Psoas muscle (tissue), 8 donors: ENCODE measurements around the gene PLAC1. TPM values are rescaled to one million over a fixed set of nuclear protein-coding genes. Genes with fewer than 3 reads are reported as not detected.

ENCODE experiments used
- ATAC-seq, 4 donors: fragments of 200-7000 bp; cut with Tn5 transposase; one replicate each; pipeline ENCODE4 v1.9.1; 2020; ENCODE audit warnings: moderate library complexity in 3 of 4, mild to moderate bottlenecking in 2 of 4
- DNase-seq, 2 donors: peaks; one replicate each; pipeline ENCODE4 v3.0.0-alpha.2; 2020
- H3K27ac ChIP-seq: fragments of 200-600 bp; one replicate; pipeline ENCODE4 v1.8.0; 2022
- H3K27me3 ChIP-seq, 3 donors: fragments of 200-600 bp in 1 of 3; one replicate each; pipeline versions ENCODE4 v1.6.1 to v1.8.0; 2013 to 2022; ENCODE audit warnings: low read length in 2 of 3, mild to moderate bottlenecking in 2 of 3, moderate library complexity in 1 of 3; ENCODE audit not compliant: insufficient read depth in 3 of 3
- H3K36me3 ChIP-seq, 2 donors: fragments of 200-600 bp in 1 of 2; one replicate each; pipeline versions ENCODE4 v1.6.1 to v1.8.0; 2013 to 2022; ENCODE audit warnings: low read depth in 1 of 2, mild to moderate bottlenecking in 1 of 2, moderate library complexity in 1 of 2; ENCODE audit not compliant: insufficient read depth in 1 of 2
- H3K4me1 ChIP-seq: fragments of 200-600 bp; one replicate; pipeline ENCODE4 v1.8.0; 2022
- H3K4me3 ChIP-seq: fragments of 200-600 bp; one replicate; pipeline ENCODE4 v1.8.0; 2022; ENCODE audit warnings: mild to moderate bottlenecking
- H3K9me3 ChIP-seq: fragments of 200-600 bp; one replicate; pipeline ENCODE4 v1.8.0; 2022
- CTCF ChIP-seq: fragments of 200-600 bp; IDR thresholded peaks from one replicate; pipeline ENCODE4 v1.8.0; 2022; ENCODE audit warnings: antibody characterized with exemption
- WGBS, 3 donors: extraction: QIAGEN DNeasy Blood & Tissue Kit; methylation state at CpG; one replicate each; pipeline versions ENCODE4 v1.1.6 to v1.1.7; 2013; 5-methylcytosine and 5-hydroxymethylcytosine counted together
- intact Hi-C, 2 donors: fragments of 100-400 bp; cut with DNase I; formaldehyde crosslinking; loops; one replicate each; pipeline versions ENCODE4 v1.11.0 to v1.14.2; 2022
- polyA plus RNA-seq, 3 donors: library from polyadenylated mRNA; stranded (reverse); fragments of 200-250 nt; gene quantifications; one replicate each; pipeline ENCODE4 v1.2.3, GENCODE V29; 2013
- total RNA-seq, 4 donors: library from RNA; stranded (reverse); fragmentation: NEBNext Ultra II Directional in 2 of 4; extraction: Animal tissue kit (Norgen Biotek cat#: 25700) in 2 of 4; gene quantifications; one replicate each; pipeline versions ENCODE4 v1.2.1 to v1.2.4, GENCODE V29; 2021 to 2023
- donor health status: healthy with polysubstance abuse.
- donor health status: DM: no; HTN: no; CAD: no; lungs with moderate emphysema.
- donor health status: Bipolar disorder and iron deficiency.
- donor health status: healthy.
- donor health status: DM: yes; HTN: yes; CAD: no.
- donor health status: DM: no; HTN: no; CAD: no.
- donor health status: DM: no; HTN: no; CAD: no.
- donor health status: DM: yes; HTN: yes; CAD: no.

Gene PLAC1
- total and polyA plus RNA-seq, 7 donors: 0.13 to 3.0 (median 0.32) TPM; not detected in 2

DNA sequence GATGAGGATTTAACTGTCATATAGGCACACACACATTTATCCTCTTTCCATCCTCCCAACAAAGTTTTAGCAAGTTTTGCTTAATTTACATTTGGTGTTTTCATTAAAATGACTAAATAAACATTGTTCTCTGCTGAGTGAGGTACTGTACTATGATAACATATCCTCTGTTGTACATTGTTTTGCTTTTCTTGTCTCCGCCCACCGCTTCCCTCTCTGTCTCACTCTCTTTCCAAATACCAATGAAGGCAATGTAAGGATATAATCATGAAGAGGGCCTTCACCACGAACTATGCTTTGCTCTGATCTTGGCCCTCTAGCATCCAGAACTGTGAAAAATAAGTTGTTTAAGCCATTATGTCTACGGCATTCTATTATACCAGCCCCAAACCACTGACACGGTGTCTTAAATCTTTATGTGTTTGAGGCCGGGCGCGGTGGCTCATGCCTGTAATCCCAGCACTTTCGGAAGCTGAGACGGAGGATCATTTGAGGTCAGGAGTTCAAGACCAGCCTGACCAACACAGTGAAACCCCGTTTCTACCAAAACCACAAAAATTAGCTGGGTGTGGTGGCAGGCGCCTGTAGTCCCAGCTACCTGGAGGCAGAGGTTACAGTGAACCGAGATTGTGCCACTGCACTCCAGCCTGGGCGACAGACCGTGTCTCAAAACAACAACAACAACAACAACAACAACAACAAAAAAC, 133.0 kb downstream of the PLAC1 start:
- H3K36me3 ChIP-seq: no peaks in the 10 kb centered on the region
- no peak for TF ChIP-seq CTCF
- no peak overlapping the region for H3K27ac ChIP-seq
- DNase-seq (no peak), ATAC-seq (no peak)
- WGBS, 3 donors: 77 to 87% (median 86%) methylated on average over 15 of the region's 15 CpGs
- H3K4me1 ChIP-seq: no peaks in the 10 kb centered on the region
- H3K9me3 ChIP-seq: no peaks in the 10 kb centered on the region
- no peaks in the 10 kb centered on the region for H3K27me3 ChIP-seq
- H3K4me3 ChIP-seq: no peak overlapping the region
- intact Hi-C loops: no loop called here

GRCh38 chrX:134524181-134524580, 134.1 kb downstream of the PLAC1 start:
- H3K4me3 ChIP-seq: no peak overlapping the region
- TF ChIP-seq CTCF: no peak
- ATAC-seq: no peak
- WGBS, 3 donors: 83 to 94% (median 86%) methylated on average over 6 of the region's 6 CpGs
- no peak for DNase-seq
- H3K27me3 ChIP-seq: no peaks in the 10 kb centered on the region
- no peaks in the 10 kb centered on the region for H3K4me1 ChIP-seq
- intact Hi-C loops: loop anchor here in 1 of 2 donors (5.0 kb wide), 1 partner anchor 228 kb away; no protein-coding TSS in a partner anchor
- no peaks in the 10 kb centered on the region for H3K9me3 ChIP-seq
- H3K27ac ChIP-seq: no peak overlapping the region
- H3K36me3 ChIP-seq: no peaks in the 10 kb centered on the region

GRCh38 chrX:134520860-134521390, 137.3 kb downstream of the PLAC1 start:
- WGBS, 3 donors: 68 to 79% (median 75%) methylated on average over 3 of the region's 3 CpGs
- H3K4me3 ChIP-seq: no peak overlapping the region
- peak; percentile 51 for TF ChIP-seq CTCF
- no peaks in the 10 kb centered on the region for H3K9me3 ChIP-seq
- H3K4me1 ChIP-seq: no peaks in the 10 kb centered on the region
- no peak overlapping the region for H3K27ac ChIP-seq
- no peaks in the 10 kb centered on the region for H3K27me3 ChIP-seq
- intact Hi-C loops: loop anchor here in 1 of 2 donors (5.0 kb wide), 1 partner anchor 231 kb away; no protein-coding TSS in a partner anchor
- DNase-seq (no peak), ATAC-seq (peak; percentile 78 to 86 (median 82))
- H3K36me3 ChIP-seq: no peaks in the 10 kb centered on the region

Other genes starting within 250 kb of the PLAC1 start
- 10 to 100 TPM; 13.6 to 30.0 (median 24.2) TPM for gene HPRT1, start 198.3 kb downstream of the PLAC1 start, total RNA-seq
- gene HPRT1, start 198.3 kb downstream of the PLAC1 start, polyA plus RNA-seq: 10 to 100 TPM in 2 of 3 donors, 1 to 10 TPM in 1; 7.9 to 15.9 (median 15.3) TPM
- gene PABIR2, start 138.7 kb upstream of the PLAC1 start, total RNA-seq: 1 to 10 TPM; 3.4 to 5.1 (median 4.1) TPM
- 1 to 10 TPM; 2.1 to 5.6 (median 3.6) TPM for gene PABIR2, start 138.7 kb upstream of the PLAC1 start, polyA plus RNA-seq